Measurements from ENCODE around the gene CHST3.
A peak's percentile ranks its signal among the peaks of the same experiment; 100 is the strongest.

Gene CHST3

GRCh38 chr10:72048450-72049124 lies 84.4 kb downstream of the CHST3 start:
- Histone ChIP-seq H3K9me2 (replicated peaks; ENCODE audit: insufficient read depth, low read length) (no peaks in the 10 kb centered on the region), H3K79me2 (ENCODE audit: insufficient read depth, low read length) (no peaks in the 10 kb centered on the region), H3K27ac (ENCODE audit: low read depth, low read length) (no peak overlapping the region), H4K20me1 (ENCODE audit: low read depth, low read length) (no peaks in the 10 kb centered on the region), H3K9ac (ENCODE audit: low read length) (no peak overlapping the region), H3K4me3 (ENCODE audit: insufficient read depth, low read length, poor library complexity, severe bottlenecking) (no peak overlapping the region), H3K4me2 (ENCODE audit: low read depth, low read length, poor library complexity, severe bottlenecking) (no peak overlapping the region), H3K27me3 (ENCODE audit: low read length) (no peaks in the 10 kb centered on the region), H3K9me3 (ENCODE audit: insufficient read depth, low read length) (no peaks in the 10 kb centered on the region), H3K36me3 (ENCODE audit: low read length) (no peaks in the 10 kb centered on the region), H2AFZ (ENCODE audit: low read depth, low read length, severe bottlenecking) (no peak overlapping the region), H3F3A (ENCODE audit: insufficient read depth) (no peaks in the 10 kb centered on the region)
- TF ChIP-seq, protein P1, sequence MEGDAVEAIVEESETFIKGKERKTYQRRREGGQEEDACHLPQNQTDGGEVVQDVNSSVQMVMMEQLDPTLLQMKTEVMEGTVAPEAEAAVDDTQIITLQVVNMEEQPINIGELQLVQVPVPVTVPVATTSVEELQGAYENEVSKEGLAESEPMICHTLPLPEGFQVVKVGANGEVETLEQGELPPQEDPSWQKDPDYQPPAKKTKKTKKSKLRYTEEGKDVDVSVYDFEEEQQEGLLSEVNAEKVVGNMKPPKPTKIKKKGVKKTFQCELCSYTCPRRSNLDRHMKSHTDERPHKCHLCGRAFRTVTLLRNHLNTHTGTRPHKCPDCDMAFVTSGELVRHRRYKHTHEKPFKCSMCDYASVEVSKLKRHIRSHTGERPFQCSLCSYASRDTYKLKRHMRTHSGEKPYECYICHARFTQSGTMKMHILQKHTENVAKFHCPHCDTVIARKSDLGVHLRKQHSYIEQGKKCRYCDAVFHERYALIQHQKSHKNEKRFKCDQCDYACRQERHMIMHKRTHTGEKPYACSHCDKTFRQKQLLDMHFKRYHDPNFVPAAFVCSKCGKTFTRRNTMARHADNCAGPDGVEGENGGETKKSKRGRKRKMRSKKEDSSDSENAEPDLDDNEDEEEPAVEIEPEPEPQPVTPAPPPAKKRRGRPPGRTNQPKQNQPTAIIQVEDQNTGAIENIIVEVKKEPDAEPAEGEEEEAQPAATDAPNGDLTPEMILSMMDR (IDR thresholded peaks at IDR 0.05; ENCODE audit: insufficient read depth, low read length, poor library complexity, severe bottlenecking): peak; percentile 100
- no peak for TF ChIP-seq EZH2phosphoT487 (conservative IDR thresholded peaks at IDR 0.05; ENCODE audit: low read length)

DNA sequence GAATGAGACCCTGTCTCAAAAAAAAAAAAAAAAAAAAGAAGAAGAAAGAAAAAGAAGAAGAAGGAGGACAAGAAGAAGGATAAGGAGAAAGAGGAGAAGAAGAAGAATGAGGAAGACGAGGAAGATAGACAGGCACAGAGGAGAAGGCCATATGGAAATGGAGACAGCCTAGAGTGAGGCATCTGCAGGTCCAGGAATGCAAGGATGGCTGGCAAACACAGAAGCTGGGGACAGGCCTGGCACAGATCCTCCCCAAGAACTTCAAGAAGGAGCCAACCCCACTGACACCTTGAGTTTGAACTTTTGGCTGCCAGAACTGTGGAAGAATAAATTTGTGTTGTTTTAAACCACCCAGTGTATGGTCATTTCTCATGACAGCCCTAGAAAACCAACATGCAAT lies 85.3 kb downstream of the CHST3 start:
- TF ChIP-seq, protein P1 (IDR thresholded peaks at IDR 0.05; ENCODE audit: insufficient read depth, low read length, poor library complexity, severe bottlenecking): no peak
- TF ChIP-seq EZH2phosphoT487 (conservative IDR thresholded peaks at IDR 0.05; ENCODE audit: low read length): no peak
- no peaks in the 10 kb centered on the region for H3K79me2 ChIP-seq (ENCODE audit: insufficient read depth, low read length)
- H3K4me2 ChIP-seq (ENCODE audit: low read depth, low read length, poor library complexity, severe bottlenecking): no peak overlapping the region
- no peaks in the 10 kb centered on the region for H3K9me2 ChIP-seq (replicated peaks; ENCODE audit: insufficient read depth, low read length)
- no peaks in the 10 kb centered on the region for H3F3A ChIP-seq (ENCODE audit: insufficient read depth)
- H3K36me3 ChIP-seq (ENCODE audit: low read length): no peaks in the 10 kb centered on the region
- no peak overlapping the region for H3K4me3 ChIP-seq (ENCODE audit: insufficient read depth, low read length, poor library complexity, severe bottlenecking)
- no peaks in the 10 kb centered on the region for H3K9me3 ChIP-seq (ENCODE audit: insufficient read depth, low read length)
- no peak overlapping the region for H3K9ac ChIP-seq (ENCODE audit: low read length)
- H4K20me1 ChIP-seq (ENCODE audit: low read depth, low read length): no peaks in the 10 kb centered on the region
- H3K27me3 ChIP-seq (ENCODE audit: low read length): no peaks in the 10 kb centered on the region
- no peak overlapping the region for H2AFZ ChIP-seq (ENCODE audit: low read depth, low read length, severe bottlenecking)
- no peak overlapping the region for H3K27ac ChIP-seq (ENCODE audit: low read depth, low read length)

DNA sequence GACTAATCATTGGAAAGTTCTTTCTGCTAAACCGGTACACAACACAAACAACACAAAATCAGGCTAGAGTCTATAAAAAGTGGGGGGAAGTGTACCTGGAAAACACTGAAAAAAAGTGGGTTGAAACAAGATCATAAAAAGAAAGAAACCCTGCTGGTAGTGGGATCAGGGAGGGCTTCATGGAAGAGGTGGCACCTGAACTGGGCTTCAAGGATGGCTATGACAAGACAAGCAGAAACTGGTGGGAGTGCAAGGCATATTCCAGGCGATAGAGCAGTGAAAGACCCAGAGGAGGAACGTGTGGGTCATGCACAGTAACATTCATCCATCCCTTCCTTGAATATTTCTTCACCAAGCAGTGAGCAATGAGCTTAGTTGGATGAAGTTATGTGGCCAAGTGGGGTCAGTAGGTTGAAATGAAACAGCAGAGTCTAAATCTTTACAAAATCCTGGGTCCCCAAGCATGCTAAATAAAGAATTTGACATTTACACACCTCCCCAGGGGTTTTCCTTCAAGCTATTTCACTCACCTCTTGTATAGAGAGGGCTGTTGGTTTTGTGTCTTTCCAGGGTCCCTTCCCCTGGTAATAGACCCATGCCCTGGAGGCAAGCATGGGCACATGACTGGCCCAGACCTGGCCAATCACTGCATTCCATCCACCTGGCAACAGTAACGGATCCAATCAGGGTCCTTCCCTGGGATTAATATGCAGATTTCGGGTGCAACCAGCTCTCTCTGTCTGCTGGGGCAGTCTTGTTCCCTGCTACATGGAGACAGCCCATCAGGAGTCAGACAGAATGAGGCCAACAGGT lies 86.0 kb downstream of the CHST3 start:
- Histone ChIP-seq H3K27ac (ENCODE audit: low read depth, low read length) (no peak overlapping the region), H3K79me2 (ENCODE audit: insufficient read depth, low read length) (no peaks in the 10 kb centered on the region), H3K36me3 (ENCODE audit: low read length) (no peaks in the 10 kb centered on the region), H3K4me2 (ENCODE audit: low read depth, low read length, poor library complexity, severe bottlenecking) (no peak overlapping the region), H3F3A (ENCODE audit: insufficient read depth) (no peaks in the 10 kb centered on the region), H2AFZ (ENCODE audit: low read depth, low read length, severe bottlenecking) (no peak overlapping the region), H3K27me3 (ENCODE audit: low read length) (no peaks in the 10 kb centered on the region), H4K20me1 (ENCODE audit: low read depth, low read length) (no peaks in the 10 kb centered on the region), H3K9me2 (replicated peaks; ENCODE audit: insufficient read depth, low read length) (no peaks in the 10 kb centered on the region), H3K9me3 (ENCODE audit: insufficient read depth, low read length) (no peaks in the 10 kb centered on the region), H3K4me3 (ENCODE audit: insufficient read depth, low read length, poor library complexity, severe bottlenecking) (no peak overlapping the region), H3K9ac (ENCODE audit: low read length) (no peak overlapping the region)
- TF ChIP-seq, protein P1 (IDR thresholded peaks at IDR 0.05; ENCODE audit: insufficient read depth, low read length, poor library complexity, severe bottlenecking): no peak
- TF ChIP-seq EZH2phosphoT487 (conservative IDR thresholded peaks at IDR 0.05; ENCODE audit: low read length): no peak
